ENCODE results near the gene FUS. TPM values are rescaled to one million over a fixed set of nuclear protein-coding genes. Genes with fewer than 3 reads are reported as not detected.

Gene FUS
- total and polyA plus RNA-seq, 2 of the 8 experiments (the other 6 are each of a cell fraction or from before 2014, with no cell fraction given) = 484 to 685 TPM

- POLR2A ChIA-PET (ENCODE audit: partially characterized antibody) = interaction anchor here (0.8 to 1.4 kb wide), 2 partner anchors 35 to 45 kb away, joined by 3 to 4 read pairs; partner anchors contain the start of gene FUS
- TF ChIP-seq, protein P1, sequence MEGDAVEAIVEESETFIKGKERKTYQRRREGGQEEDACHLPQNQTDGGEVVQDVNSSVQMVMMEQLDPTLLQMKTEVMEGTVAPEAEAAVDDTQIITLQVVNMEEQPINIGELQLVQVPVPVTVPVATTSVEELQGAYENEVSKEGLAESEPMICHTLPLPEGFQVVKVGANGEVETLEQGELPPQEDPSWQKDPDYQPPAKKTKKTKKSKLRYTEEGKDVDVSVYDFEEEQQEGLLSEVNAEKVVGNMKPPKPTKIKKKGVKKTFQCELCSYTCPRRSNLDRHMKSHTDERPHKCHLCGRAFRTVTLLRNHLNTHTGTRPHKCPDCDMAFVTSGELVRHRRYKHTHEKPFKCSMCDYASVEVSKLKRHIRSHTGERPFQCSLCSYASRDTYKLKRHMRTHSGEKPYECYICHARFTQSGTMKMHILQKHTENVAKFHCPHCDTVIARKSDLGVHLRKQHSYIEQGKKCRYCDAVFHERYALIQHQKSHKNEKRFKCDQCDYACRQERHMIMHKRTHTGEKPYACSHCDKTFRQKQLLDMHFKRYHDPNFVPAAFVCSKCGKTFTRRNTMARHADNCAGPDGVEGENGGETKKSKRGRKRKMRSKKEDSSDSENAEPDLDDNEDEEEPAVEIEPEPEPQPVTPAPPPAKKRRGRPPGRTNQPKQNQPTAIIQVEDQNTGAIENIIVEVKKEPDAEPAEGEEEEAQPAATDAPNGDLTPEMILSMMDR (IDR thresholded peaks at IDR 0.05; ENCODE audit: control extremely low read depth in 1 of 3, insufficient read depth in 1 of 3, low read depth in 1 of 3, low read length in 3 of 3) = no peak
- TF ChIP-seq SUZ12 (IDR thresholded peaks at IDR 0.05; ENCODE audit: low read length) = no peak
- TF ChIP-seq, protein P2, sequence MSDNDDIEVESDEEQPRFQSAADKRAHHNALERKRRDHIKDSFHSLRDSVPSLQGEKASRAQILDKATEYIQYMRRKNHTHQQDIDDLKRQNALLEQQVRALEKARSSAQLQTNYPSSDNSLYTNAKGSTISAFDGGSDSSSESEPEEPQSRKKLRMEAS (IDR thresholded peaks at IDR 0.05) = no peak
- no peak for TF ChIP-seq ATF2 (IDR thresholded peaks at IDR 0.05; ENCODE audit: low read length)
- TF ChIP-seq BACH1 (IDR thresholded peaks at IDR 0.05; ENCODE audit: low read length) = no peak
- no peak for TF ChIP-seq MAFK (IDR thresholded peaks at IDR 0.05; ENCODE audit: low read depth, low read length)
- no peak for TF ChIP-seq ZNF274 (IDR thresholded peaks at IDR 0.05; ENCODE audit: borderline replicate concordance, extremely low read depth, low read length)
- no peak for TF ChIP-seq HDAC2 (IDR thresholded peaks at IDR 0.05; ENCODE audit: borderline replicate concordance in 1 of 2, low read depth in 2 of 2, low read length in 2 of 2)
- TF ChIP-seq FOSL1 (IDR thresholded peaks at IDR 0.05; ENCODE audit: insufficient read depth, low read depth, low read length) = no peak
Measured at GRCh38 chr16:31225193-31225592, 45.3 kb downstream of the FUS start.

More at GRCh38 chr16:31225193-31225592, 45.3 kb downstream of the FUS start:
- H4K8ac ChIP-seq (ENCODE audit: extremely low read depth, insufficient read depth, low read length) = no peak overlapping the region
- no peak for DNase-seq (ENCODE audit: low read depth in 1 of 2, low spot score in 2 of 2)
- no peak overlapping the region for H3K18ac ChIP-seq (ENCODE audit: extremely low read depth, low read length)
- CTCF ChIA-PET (ENCODE audit: partially characterized antibody) = interaction anchor here (0.6 kb wide), 1 partner anchor 135 kb away, joined by 4 read pairs; no protein-coding TSS in a partner anchor
- H3K14ac ChIP-seq (ENCODE audit: insufficient read length) = no peak overlapping the region
- H3K9me3 ChIP-seq (ENCODE audit: insufficient read depth in 2 of 2, low read depth in 1 of 2, low read length in 1 of 2) = no peaks in the 10 kb centered on the region
- H2BK12ac ChIP-seq (ENCODE audit: low read depth, low read length) = no peak overlapping the region
- H3K56ac ChIP-seq (replicated peaks; ENCODE audit: insufficient read length, low read depth, low read length) = no peak overlapping the region
- H3K4me1 ChIP-seq (replicated peaks in 1 of 4; ENCODE audit: control insufficient read depth in 3 of 4, insufficient read depth in 4 of 4, low read length in 3 of 4) = no peaks in the 10 kb centered on the region
- H2BK15ac ChIP-seq (ENCODE audit: low read length) = no peak overlapping the region
- no peak overlapping the region for H3K9ac ChIP-seq (replicated peaks in 1 of 4; ENCODE audit: extremely low read depth in 1 of 4, low read depth in 3 of 4, low read length in 3 of 4)
- H2BK120ac ChIP-seq (replicated peaks; ENCODE audit: low read depth, low read length) = no peak overlapping the region
- no peak overlapping the region for H3K4ac ChIP-seq (replicated peaks; ENCODE audit: insufficient read length, low read depth, low read length)
- no peaks in the 10 kb centered on the region for H3K27me3 ChIP-seq (replicated peaks in 1 of 4; ENCODE audit: control insufficient read depth in 3 of 4, extremely low read depth in 1 of 4, insufficient read depth in 3 of 4, low read length in 3 of 4)
- no peak overlapping the region for H3K4me3 ChIP-seq (ENCODE audit: extremely low read depth in 1 of 4, insufficient read depth in 2 of 4, low read depth in 3 of 4, low read length in 4 of 4)
- H3K23me2 ChIP-seq (ENCODE audit: low read depth, low read length) = no peaks in the 10 kb centered on the region
- no peak overlapping the region for H4K5ac ChIP-seq (ENCODE audit: insufficient read length, low read depth, low read length)
- H2BK20ac ChIP-seq (ENCODE audit: low read length) = no peak overlapping the region
- H4K20me1 ChIP-seq (replicated peaks in 1 of 2; ENCODE audit: control insufficient read depth in 1 of 2, insufficient read depth in 2 of 2, low read length in 2 of 2) = no peaks in the 10 kb centered on the region
- no peak overlapping the region for H3K27ac ChIP-seq (ENCODE audit: low read depth, low read length)
- WGBS, 2 experiments (ENCODE audit: extremely low coverage in 1 of 2, insufficient coverage in 1 of 2, insufficient read length in 1 of 2, insufficient replicate concordance in 2 of 2, low coverage in 1 of 2, low lambda C conversion rate in 2 of 2, missing lambda C conversion rate in 1 of 2) = 91% methylated on average over 3 of the region's 3 CpGs; no CpG with 5 or more reads in 1 of the 2 experiments
- no peak overlapping the region for H2AFZ ChIP-seq (ENCODE audit: low read length)
- H3K36me3 ChIP-seq (ENCODE audit: control insufficient read depth in 2 of 4, insufficient read depth in 4 of 4, low read length in 3 of 4) = no peaks in the 10 kb centered on the region
- no peaks in the 10 kb centered on the region for H3K79me1 ChIP-seq (ENCODE audit: low read depth, low read length)
- H3K4me2 ChIP-seq (ENCODE audit: insufficient read depth in 1 of 2, low read depth in 2 of 2, low read length in 2 of 2) = no peak overlapping the region
- no peak overlapping the region for H3K23ac ChIP-seq (ENCODE audit: insufficient read length)
- H3K79me2 ChIP-seq (ENCODE audit: control insufficient read depth in 1 of 2, insufficient read depth in 2 of 2, low read length in 2 of 2) = no peaks in the 10 kb centered on the region
- H4K91ac ChIP-seq (replicated peaks; ENCODE audit: insufficient read length, low read length) = no peak overlapping the region
- H2AK5ac ChIP-seq (ENCODE audit: low read depth, low read length) = no peak overlapping the region
- no peak overlapping the region for H2BK5ac ChIP-seq (ENCODE audit: low read depth, low read length)
- FAIRE-seq = no peak
